ENCODE measurements around the gene IBSP. TPM values are rescaled to one million over a fixed set of nuclear protein-coding genes. Genes with fewer than 3 reads are reported as not detected.

Gene IBSP
- total and polyA plus RNA-seq, 4 donors = not detected

GRCh38 chr4:87781569-87781968, 17.8 kb upstream of the IBSP start:
- H3K9ac ChIP-seq (ENCODE audit: low read depth in 1 of 2, low read length in 2 of 2) = no peak overlapping the region
- no peaks in the 10 kb centered on the region for H3K27me3 ChIP-seq (ENCODE audit: control insufficient read depth in 4 of 4, insufficient read depth in 4 of 4, low read length in 3 of 4)
- TF ChIP-seq GABPA (IDR thresholded peaks at IDR 0.05 in 1 of 2, conservative IDR thresholded peaks at IDR 0.05 in 1 of 2) (no peak), FOXA2 (IDR thresholded peaks at IDR 0.05) (no peak), NR2F2 (IDR thresholded peaks at IDR 0.05) (no peak), TAF1 (conservative IDR thresholded peaks at IDR 0.05) (no peak), MAX (IDR thresholded peaks at IDR 0.05) (no peak), CTCF (IDR thresholded peaks at IDR 0.05; ENCODE audit: low read depth, low read length, missing input control) (no peak), HNF4G (IDR thresholded peaks at IDR 0.05) (no peak), REST (IDR thresholded peaks at IDR 0.05) (no peak), EGR1 (IDR thresholded peaks at IDR 0.05; ENCODE audit: low read depth in 2 of 2) (no peak), FOXA1 (IDR thresholded peaks at IDR 0.05) (no peak), SP1 (IDR thresholded peaks at IDR 0.05) (no peak), RAD21 (IDR thresholded peaks at IDR 0.05) (no peak), RXRA (IDR thresholded peaks at IDR 0.05) (no peak), HNF4A (conservative IDR thresholded peaks at IDR 0.05) (no peak), YY1 (IDR thresholded peaks at IDR 0.05) (no peak), JUND (IDR thresholded peaks at IDR 0.05) (no peak), ATF3 (IDR thresholded peaks at IDR 0.05) (no peak)
- TF ChIP-seq, protein P1, sequence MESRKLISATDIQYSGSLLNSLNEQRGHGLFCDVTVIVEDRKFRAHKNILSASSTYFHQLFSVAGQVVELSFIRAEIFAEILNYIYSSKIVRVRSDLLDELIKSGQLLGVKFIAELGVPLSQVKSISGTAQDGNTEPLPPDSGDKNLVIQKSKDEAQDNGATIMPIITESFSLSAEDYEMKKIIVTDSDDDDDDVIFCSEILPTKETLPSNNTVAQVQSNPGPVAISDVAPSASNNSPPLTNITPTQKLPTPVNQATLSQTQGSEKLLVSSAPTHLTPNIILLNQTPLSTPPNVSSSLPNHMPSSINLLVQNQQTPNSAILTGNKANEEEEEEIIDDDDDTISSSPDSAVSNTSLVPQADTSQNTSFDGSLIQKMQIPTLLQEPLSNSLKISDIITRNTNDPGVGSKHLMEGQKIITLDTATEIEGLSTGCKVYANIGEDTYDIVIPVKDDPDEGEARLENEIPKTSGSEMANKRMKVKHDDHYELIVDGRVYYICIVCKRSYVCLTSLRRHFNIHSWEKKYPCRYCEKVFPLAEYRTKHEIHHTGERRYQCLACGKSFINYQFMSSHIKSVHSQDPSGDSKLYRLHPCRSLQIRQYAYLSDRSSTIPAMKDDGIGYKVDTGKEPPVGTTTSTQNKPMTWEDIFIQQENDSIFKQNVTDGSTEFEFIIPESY (IDR thresholded peaks at IDR 0.05) = no peak
- H3K36me3 ChIP-seq (ENCODE audit: control insufficient read depth in 4 of 4, insufficient read depth in 3 of 4, low read depth in 1 of 4, low read length in 3 of 4) = no peaks in the 10 kb centered on the region
- H3K4me3 ChIP-seq (ENCODE audit: low read depth in 1 of 3, low read length in 3 of 3) = no peak overlapping the region
- no peaks in the 10 kb centered on the region for H3K9me3 ChIP-seq (ENCODE audit: control insufficient read depth in 4 of 4, low read length in 3 of 4)
- WGBS = 75% methylated on average over 2 of the region's 2 CpGs
- H3K27ac ChIP-seq (ENCODE audit: low read depth in 1 of 2, low read length in 2 of 2) = no peak overlapping the region
- H3K4me1 ChIP-seq (ENCODE audit: control insufficient read depth in 4 of 4, insufficient read depth in 4 of 4, low read length in 3 of 4) = no peaks in the 10 kb centered on the region
- DNase-seq (ENCODE audit: low spot score) = no peak
